IPS-NIHi7 (cell line): ENCODE data around the gene CNTNAP2.

Experiments used
- DNase-seq: peaks from one replicate; pipeline ENCODE4 v3.0.0; 2012; ENCODE audit warnings: mixed read lengths; ENCODE audit errors: extremely low spot score

The CNTNAP2 gene

GRCh38 chr7:147240468-147240867 is 1123.9 kb downstream of the CNTNAP2 start:
- no peak for DNase-seq

GRCh38 chr7:147245274-147245673 is 1128.7 kb downstream of the CNTNAP2 start:
- peak; percentile 67 for DNase-seq

- no peak for DNase-seq
Measured at GRCh38 chr7:147249956-147250355, 1133.4 kb downstream of the CNTNAP2 start.

GRCh38 chr7:147251751-147252325 is 1135.2 kb downstream of the CNTNAP2 start:
- DNase-seq: no peak

- DNase-seq: no peak
Measured at GRCh38 chr7:147261693-147262092, 1145.1 kb downstream of the CNTNAP2 start.

GRCh38 chr7:147265528-147265927 is 1148.9 kb downstream of the CNTNAP2 start:
- DNase-seq: no peak

GRCh38 chr7:147276106-147276505 is 1159.5 kb downstream of the CNTNAP2 start:
- no peak for DNase-seq

- no peak for DNase-seq
Measured at GRCh38 chr7:147276783-147277370, 1160.3 kb downstream of the CNTNAP2 start.

- DNase-seq: no peak
Measured at GRCh38 chr7:147279514-147279913, 1162.9 kb downstream of the CNTNAP2 start.

- DNase-seq: no peak
Measured at GRCh38 chr7:147279964-147280374, 1163.4 kb downstream of the CNTNAP2 start.

GRCh38 chr7:147282204-147282603 is 1165.6 kb downstream of the CNTNAP2 start:
- DNase-seq: no peak

- DNase-seq: no peak
Measured at GRCh38 chr7:147296201-147296600, 1179.6 kb downstream of the CNTNAP2 start.

GRCh38 chr7:147296986-147297385 is 1180.4 kb downstream of the CNTNAP2 start:
- DNase-seq: no peak

GRCh38 chr7:147298611-147299043 is 1182.0 kb downstream of the CNTNAP2 start:
- DNase-seq: no peak

GRCh38 chr7:147300293-147300692 is 1183.7 kb downstream of the CNTNAP2 start:
- DNase-seq: no peak

- no peak for DNase-seq
Measured at GRCh38 chr7:147304376-147304775, 1187.8 kb downstream of the CNTNAP2 start.

GRCh38 chr7:147305827-147306226 is 1189.2 kb downstream of the CNTNAP2 start:
- no peak for DNase-seq

- peak; percentile 29 for DNase-seq
Measured at GRCh38 chr7:147308539-147308938, 1191.9 kb downstream of the CNTNAP2 start.

- DNase-seq: no peak
Measured at GRCh38 chr7:147311336-147311735, 1194.7 kb downstream of the CNTNAP2 start.

GRCh38 chr7:147321504-147321903 is 1204.9 kb downstream of the CNTNAP2 start:
- DNase-seq: no peak

GRCh38 chr7:147332988-147333387 is 1216.4 kb downstream of the CNTNAP2 start:
- no peak for DNase-seq

GRCh38 chr7:147363101-147363500 is 1246.5 kb downstream of the CNTNAP2 start:
- no peak for DNase-seq

GRCh38 chr7:147376192-147376591 is 1259.6 kb downstream of the CNTNAP2 start:
- no peak for DNase-seq

GRCh38 chr7:147380926-147381325 is 1264.3 kb downstream of the CNTNAP2 start:
- no peak for DNase-seq
